HG03457 (cell line): ENCODE data around the gene KLF13.

ENCODE experiments used
- ATAC-seq: cut with Tn5 transposase; IDR thresholded peaks from one replicate; pipeline ENCODE4 v1.9.1; 2021; ENCODE audit warnings: moderate number of reproducible peaks; ENCODE audit not compliant: unreplicated experiment

The KLF13 gene

GRCh38 chr15:31360843-31361763 lies 34.5 kb downstream of the KLF13 start:
- ATAC-seq: peak; percentile 43

DNA sequence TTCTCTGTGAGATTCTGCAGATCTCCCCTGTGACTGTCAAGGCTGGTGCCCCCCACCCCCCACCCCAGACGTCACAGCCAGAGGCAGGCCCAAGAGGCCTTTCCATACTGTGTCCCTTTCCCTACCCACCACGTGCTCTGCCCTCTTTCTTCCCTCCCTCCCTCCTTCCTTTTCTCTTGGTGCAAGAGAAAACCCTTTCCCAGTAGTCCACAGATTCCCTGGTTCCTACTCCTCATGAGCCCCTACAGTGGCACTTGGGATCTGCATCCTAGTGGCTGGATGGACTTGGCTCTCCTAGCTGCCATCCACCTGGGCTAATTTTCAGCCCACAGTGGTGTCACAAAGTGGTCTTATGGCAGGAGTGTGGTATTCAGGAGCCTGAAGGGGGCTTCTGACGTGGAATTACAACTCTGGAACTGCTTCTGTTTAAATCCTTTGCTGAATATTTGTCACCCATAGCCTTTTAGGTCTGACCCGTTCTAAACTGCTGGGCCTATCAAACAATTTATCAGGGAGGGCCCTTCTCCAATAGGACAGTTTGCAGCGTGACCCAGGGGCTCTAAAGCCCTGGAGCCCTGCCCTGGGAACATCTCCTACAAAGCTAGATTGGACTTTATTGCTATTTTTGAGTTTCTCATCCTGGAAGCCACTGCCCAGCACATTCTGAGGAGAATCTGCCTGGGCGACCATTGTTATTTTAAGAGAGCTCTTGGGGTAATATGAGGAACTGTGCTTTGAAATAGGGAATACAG lies 35.3 kb downstream of the KLF13 start:
- no peak for ATAC-seq

DNA sequence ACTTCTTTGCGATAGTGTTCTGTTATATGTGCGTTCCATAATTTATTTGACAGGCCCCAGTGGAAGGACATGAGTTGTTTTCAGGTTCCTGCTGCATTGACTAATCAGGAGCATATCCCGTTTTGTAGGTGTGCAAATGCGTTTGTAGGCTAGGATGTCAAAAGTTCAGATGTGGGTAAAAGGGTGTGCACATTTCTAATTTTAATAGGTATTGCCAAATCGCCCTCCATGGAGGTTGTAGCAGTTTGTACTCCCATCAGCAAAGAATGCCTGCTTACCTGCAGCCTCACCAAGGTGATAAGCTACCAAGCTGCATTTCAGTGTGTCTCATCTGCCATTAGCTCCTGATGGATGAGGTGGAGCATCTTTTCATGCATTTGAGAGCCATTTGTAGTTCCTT lies 36.3 kb downstream of the KLF13 start:
- no peak for ATAC-seq

DNA sequence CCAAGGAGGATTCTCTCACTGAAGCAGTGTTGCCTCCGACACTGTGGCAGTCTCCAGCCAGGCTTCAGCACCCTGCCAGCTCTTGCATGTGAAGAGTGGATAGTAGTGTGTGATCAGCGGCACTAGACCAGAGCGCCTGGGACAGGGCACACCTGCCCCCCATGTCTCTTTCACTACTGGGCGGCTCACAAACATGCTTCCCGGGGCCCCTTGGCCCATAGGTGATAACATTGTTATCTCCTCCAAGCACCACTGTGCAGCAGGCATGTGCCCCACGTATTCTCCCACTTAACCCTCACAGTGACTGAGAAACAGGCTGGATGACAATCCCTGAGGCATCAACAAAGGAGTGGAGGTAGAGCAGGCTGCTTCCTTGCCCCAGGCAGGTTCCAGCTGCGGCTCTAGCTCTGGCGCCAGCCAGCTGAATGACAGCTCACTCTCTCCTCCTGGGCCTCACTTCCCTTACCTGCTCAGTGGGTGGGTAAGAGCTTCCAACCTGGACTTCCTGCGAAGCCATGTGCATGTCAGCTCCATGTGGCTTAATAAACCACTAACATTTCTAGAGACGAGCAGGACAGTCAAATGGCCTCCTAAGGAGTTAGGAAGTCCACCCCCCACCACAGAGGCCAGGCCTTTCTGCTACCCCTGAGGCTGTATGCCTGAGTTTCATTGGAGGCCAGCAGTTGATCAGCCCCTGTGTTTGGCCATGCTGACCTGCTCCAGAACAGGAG lies 37.8 kb downstream of the KLF13 start:
- no peak for ATAC-seq

DNA sequence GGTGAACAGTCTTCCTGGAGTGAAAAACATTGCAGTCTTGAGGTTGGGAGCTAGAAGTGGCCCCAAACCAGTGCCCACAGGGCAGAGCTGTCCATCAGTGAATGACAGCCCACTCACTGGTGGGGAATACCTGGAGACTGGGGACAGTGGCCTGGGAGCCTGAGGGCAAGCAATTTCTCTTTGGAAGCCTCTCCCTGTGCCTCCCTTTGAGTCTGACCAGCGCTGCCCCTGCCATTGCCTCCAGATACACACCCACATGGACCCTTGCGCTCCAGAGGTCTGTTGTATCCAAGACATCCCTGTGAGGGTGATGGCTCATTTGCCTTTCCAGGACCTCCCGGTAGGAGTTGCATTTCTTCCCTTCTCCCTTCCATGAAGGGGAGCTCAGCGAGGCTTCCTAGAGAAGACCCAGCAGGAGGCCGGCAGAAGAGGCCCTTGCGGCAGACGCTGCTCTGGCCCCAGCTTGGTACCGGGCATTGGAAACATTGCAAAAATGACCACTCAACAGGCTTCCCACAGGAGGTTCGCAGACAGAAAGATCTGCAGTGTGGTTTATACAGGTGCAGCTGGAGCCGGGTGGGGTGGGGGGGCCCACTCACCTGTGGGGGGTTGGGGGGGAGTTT lies 38.5 kb downstream of the KLF13 start:
- ATAC-seq: no peak

DNA sequence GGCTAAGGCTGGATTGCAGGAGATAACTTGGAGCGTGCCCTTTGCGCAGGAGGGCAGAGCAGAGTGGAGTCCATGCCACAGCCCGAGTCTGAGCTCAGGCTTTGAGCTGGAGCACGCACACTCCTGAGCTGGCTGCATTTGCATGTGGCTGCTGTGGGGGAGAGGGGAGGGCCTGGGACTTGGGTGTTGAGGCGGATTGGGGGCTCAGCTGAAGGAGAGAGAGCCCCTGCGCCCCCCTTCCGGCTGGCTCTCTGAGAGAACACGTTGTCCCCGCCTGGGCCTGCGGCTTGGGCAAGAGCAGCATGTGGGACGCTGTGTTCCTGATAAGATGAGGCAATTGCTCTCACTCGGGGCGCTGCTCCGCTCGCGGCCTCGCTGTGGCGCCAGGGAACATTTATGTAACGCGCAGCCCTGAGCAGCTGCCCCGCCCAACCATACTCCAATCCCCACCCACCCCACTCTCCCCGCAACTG lies 39.1 kb downstream of the KLF13 start:
- ATAC-seq: peak; percentile 49

DNA sequence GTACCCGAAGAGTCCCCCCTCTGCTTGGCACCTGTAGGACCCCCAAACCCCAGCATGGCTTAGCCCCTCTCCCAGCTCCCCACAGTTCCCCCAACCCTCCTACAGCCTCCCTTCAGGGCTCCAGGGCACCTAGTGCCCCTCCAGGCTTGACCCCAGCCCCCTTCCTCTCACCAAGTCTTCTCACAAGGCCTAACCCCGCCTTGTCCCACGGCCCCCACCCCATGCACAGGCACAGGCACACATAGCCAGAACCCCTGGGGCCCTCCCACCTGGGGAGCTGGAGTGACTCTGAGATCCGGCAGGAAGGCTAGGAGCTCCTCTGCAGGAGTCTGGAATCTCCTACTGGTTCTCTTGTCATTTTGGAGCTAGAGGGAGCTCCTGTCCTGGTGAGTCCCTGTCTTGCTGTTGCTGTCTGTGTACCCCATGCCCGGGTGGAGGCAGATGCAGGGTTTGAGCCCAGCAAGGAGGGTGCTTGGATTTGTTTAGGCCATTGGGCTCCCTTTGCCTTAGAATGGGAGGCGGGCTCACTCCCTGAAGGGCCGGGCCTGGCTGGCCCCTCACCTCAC lies 39.6 kb downstream of the KLF13 start:
- ATAC-seq: no peak

DNA sequence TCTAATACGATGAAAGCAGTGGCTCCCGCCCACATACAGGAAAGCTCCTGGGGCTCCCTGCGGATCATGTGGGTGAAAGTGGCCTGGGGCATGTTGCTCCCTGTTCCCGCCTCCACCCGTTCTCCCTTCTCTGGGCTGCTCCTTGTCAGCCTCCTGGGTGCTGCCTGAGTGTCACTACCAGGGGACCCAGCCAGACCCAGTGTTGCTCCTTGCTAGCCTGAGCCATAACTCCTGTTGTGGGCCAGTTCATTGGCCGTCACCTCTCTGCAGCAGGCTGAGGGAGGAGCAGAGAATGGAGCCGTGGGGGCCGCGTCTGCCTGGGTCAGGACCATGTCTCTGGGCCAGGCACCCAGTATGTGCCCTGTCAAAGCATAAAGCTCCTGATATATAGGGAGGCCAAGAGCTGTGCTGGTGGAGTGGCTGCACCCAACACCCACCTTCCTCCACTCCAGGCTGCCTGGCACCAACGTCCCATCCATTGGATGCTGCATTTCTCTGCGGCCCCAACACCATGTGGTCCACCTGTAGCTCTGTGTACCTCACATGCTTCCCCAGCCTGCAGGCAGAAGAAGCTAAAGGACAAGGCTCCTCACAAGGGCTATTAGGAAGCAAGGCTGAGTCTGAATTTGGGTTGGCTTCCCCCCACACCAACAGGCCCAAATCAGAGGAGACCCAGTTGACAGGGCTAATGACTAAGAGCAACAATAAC lies 40.5 kb downstream of the KLF13 start:
- no peak for ATAC-seq

DNA sequence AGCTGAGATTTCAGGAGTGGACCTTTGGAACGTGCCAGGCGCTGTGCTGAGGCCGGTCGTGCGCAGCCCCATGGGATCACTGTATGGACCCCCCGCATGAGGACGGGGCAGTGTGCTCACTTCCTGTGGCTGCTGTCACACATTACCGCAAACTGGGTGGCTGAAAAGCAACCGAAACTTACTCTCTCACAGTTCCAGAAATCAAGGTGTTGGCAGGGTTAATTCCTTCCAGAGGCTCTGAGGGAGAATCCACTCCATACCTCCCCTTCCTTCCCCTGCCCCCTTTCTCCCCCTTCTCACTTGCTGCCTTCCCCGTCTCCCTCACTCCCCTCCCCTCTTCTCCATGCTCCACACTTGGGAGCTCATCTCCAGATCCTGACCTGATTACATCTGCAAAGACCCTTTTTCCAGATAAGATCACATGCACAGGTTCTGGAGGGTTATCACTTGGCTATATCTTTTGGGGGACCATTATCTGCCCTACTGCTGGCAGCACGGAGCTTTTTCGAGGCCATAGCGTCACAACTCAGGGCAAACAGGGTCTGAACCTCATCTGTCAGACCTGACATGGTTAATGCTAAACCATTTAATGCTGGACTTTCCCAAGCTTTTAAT lies 41.2 kb downstream of the KLF13 start:
- no peak for ATAC-seq

DNA sequence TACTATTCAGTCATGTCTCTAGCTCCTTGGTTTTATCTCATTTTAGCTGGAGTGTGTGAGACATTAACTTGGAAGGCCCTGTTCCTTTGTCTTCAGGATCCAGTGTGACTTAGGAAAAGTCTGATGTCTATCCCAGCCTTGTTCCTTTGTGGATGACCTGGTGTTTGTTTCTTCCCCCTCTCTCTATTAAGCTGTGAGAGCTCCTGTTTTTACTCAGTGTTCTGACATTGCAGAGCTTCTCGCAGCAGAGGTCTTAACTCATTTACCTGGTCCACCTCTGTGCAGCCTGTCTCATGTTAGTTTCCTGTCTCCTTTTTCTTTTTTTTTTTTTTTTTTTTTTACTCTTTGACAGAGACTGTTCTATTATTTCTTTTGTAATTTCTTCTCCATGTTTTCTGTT lies 43.1 kb downstream of the KLF13 start:
- no peak for ATAC-seq

DNA sequence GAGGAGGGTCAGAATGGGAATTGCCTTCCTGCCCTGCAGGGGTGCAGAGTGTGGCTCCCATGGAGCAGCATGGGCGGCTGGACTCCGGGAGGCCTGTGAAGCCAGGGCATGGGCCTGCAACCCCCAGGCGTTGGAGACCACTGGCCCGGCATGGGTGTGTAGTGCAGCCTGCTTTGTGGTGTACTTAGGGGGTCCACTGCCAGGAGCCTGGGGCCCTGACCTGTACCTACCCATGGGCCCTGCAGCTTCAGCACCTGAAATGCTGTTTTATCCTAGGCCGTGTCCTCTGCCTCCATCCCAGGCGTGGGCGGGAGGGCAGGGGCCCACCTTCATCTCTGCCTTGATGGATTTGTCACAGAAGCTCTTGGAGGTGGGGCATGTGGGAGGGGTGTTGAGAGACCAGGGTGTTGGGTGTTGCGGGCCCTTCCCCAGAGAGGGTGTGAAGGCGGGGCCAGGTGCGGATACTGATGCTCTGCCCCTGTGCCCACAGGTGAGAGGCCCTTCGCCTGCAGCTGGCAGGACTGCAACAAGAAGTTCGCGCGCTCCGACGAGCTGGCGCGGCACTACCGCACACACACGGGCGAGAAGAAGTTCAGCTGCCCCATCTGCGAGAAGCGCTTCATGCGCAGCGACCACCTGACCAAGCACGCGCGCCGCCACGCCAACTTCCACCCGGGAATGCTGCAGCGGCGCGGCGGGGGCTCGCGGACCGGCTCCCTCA lies 45.0 kb downstream of the KLF13 start:
- no peak for ATAC-seq

DNA sequence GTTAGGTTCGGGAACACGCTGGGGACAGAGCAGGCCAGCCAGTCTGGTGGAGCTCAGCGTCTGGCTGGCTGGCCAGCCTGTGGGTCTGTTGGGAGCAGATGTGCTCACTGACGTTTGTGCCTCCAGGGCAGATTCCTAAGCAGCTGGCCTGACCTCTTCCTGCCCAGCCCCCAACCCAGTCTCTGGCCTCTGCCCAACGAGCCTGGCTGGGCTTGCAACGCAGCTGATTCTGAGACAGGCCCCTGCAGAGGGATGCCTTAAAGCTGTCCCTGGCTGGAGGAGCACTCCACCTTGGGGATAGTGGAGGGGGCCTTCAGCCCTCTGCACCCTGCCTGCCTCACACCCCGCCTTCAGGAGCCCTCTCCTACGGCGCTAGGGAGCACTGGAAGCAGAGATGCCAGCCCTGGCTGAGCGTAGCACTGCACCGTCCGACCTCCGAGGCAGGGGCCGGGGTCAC lies 46.0 kb downstream of the KLF13 start:
- no peak for ATAC-seq

- no peak for ATAC-seq
Observed at GRCh38 chr15:31373096-31373865, 46.6 kb downstream of the KLF13 start.

DNA sequence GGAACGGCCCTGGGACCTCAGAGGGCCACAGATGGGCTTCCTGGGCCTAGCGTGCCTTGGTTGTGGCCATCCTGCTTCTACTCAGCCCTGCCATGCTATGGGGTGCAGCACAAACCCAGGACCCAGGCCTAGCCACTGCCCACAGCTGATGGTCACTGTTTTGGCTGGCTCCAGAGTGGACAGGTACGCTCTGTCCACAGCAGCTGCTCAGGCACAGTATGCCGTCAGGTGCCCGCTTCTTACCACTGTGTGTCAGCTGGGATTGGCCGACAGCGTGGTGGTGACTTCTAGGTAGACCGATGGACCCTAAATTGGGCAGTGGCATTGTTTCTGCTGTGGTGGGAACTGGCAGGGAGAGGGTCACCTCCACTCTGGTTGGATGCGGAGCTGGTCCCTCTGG lies 47.3 kb downstream of the KLF13 start:
- ATAC-seq: no peak

- no peak for ATAC-seq
Observed at GRCh38 chr15:31374489-31374888, 47.9 kb downstream of the KLF13 start.

GRCh38 chr15:31374986-31375385 lies 48.4 kb downstream of the KLF13 start:
- no peak for ATAC-seq

DNA sequence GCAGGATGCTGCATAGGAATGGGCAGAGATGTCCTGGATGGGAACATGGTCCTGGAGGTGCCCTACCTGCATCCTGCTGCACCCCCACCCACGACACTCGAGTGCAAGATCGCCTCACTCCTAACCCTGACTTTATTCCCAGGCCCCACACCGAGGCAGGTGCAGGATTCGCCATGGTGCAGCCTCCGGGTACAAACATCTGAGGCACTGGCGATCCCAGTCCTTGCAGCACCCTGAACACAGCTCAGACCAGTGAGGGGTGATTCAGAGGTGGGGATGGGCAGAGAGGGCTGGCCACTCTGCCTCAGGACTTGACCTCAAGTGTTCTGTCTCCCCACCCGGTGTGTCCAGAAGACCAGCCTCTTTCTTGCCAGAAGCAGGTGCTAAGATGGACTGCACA lies 49.1 kb downstream of the KLF13 start:
- no peak for ATAC-seq

- no peak for ATAC-seq
Observed at GRCh38 chr15:31376511-31376910, 49.9 kb downstream of the KLF13 start.
